ENCODE measurements around the gene SAMD5. TPM values are rescaled to one million over a fixed set of nuclear protein-coding genes. Genes with fewer than 3 reads are reported as not detected.

SAMD5 gene
- total RNA-seq, 1 donor from 2014 or later, result 2.1 TPM

GRCh38 chr6:147561726-147562125 lies 53.2 kb downstream of the SAMD5 start:
- no peak overlapping the region for H3K4me3 ChIP-seq (ENCODE audit: low read length in 3 of 3)
- no peaks in the 10 kb centered on the region for H3K4me1 ChIP-seq (ENCODE audit: control insufficient read depth in 3 of 3, insufficient read depth in 3 of 3, low read length in 3 of 3)
- no peak overlapping the region for H3K9ac ChIP-seq (ENCODE audit: low read depth in 1 of 3, low read length in 3 of 3)
- no peaks in the 10 kb centered on the region for H3K36me3 ChIP-seq (ENCODE audit: control insufficient read depth in 3 of 3, insufficient read depth in 3 of 3, low read length in 3 of 3)
- H3K27me3 ChIP-seq (ENCODE audit: control insufficient read depth in 3 of 3, insufficient read depth in 3 of 3, low read length in 3 of 3), result no peaks in the 10 kb centered on the region
- no peaks in the 10 kb centered on the region for H3K9me3 ChIP-seq (ENCODE audit: control insufficient read depth in 3 of 3, low read length in 3 of 3)
- no peak overlapping the region for H3K27ac ChIP-seq (ENCODE audit: low read depth, low read length)

GRCh38 chr6:147563472-147563871 lies 55.0 kb downstream of the SAMD5 start:
- no peaks in the 10 kb centered on the region for H3K9me3 ChIP-seq (ENCODE audit: control insufficient read depth in 3 of 3, low read length in 3 of 3)
- H3K27me3 ChIP-seq (ENCODE audit: control insufficient read depth in 3 of 3, insufficient read depth in 3 of 3, low read length in 3 of 3), result no peaks in the 10 kb centered on the region
- no peak overlapping the region for H3K4me3 ChIP-seq (ENCODE audit: low read length in 3 of 3)
- H3K9ac ChIP-seq (ENCODE audit: low read depth in 1 of 3, low read length in 3 of 3), result no peak overlapping the region
- H3K27ac ChIP-seq (ENCODE audit: low read depth, low read length), result no peak overlapping the region
- peaks cover 0 to 3% (median 0%) of the 10 kb centered on the region in 3 donors for H3K4me1 ChIP-seq (ENCODE audit: control insufficient read depth in 3 of 3, insufficient read depth in 3 of 3, low read length in 3 of 3)
- no peaks in the 10 kb centered on the region for H3K36me3 ChIP-seq (ENCODE audit: control insufficient read depth in 3 of 3, insufficient read depth in 3 of 3, low read length in 3 of 3)

- Histone ChIP-seq H3K27ac (ENCODE audit: low read depth, low read length) (no peak overlapping the region), H3K4me3 (ENCODE audit: low read length in 3 of 3) (no peak overlapping the region), H3K27me3 (ENCODE audit: control insufficient read depth in 3 of 3, insufficient read depth in 3 of 3, low read length in 3 of 3) (no peaks in the 10 kb centered on the region), H3K9ac (ENCODE audit: low read depth in 1 of 3, low read length in 3 of 3) (no peak overlapping the region), H3K4me1 (ENCODE audit: control insufficient read depth in 3 of 3, insufficient read depth in 3 of 3, low read length in 3 of 3) (peaks cover 0 to 3% (median 0%) of the 10 kb centered on the region in 3 donors), H3K9me3 (ENCODE audit: control insufficient read depth in 3 of 3, low read length in 3 of 3) (no peaks in the 10 kb centered on the region), H3K36me3 (ENCODE audit: control insufficient read depth in 3 of 3, insufficient read depth in 3 of 3, low read length in 3 of 3) (no peaks in the 10 kb centered on the region)
These were observed 56.1 kb downstream of the SAMD5 start for GRCh38 chr6:147564556-147564955.

GRCh38 chr6:147566244-147566898 lies 57.9 kb downstream of the SAMD5 start:
- Histone ChIP-seq H3K4me1 (ENCODE audit: control insufficient read depth in 3 of 3, insufficient read depth in 3 of 3, low read length in 3 of 3) (peaks cover 0 to 3% (median 0%) of the 10 kb centered on the region in 3 donors), H3K36me3 (ENCODE audit: control insufficient read depth in 3 of 3, insufficient read depth in 3 of 3, low read length in 3 of 3) (no peaks in the 10 kb centered on the region), H3K27ac (ENCODE audit: low read depth, low read length) (no peak overlapping the region), H3K9me3 (ENCODE audit: control insufficient read depth in 3 of 3, low read length in 3 of 3) (no peaks in the 10 kb centered on the region), H3K4me3 (ENCODE audit: low read length in 3 of 3) (no peak overlapping the region), H3K9ac (ENCODE audit: low read depth in 1 of 3, low read length in 3 of 3) (no peak overlapping the region), H3K27me3 (ENCODE audit: control insufficient read depth in 3 of 3, insufficient read depth in 3 of 3, low read length in 3 of 3) (no peaks in the 10 kb centered on the region)

- Histone ChIP-seq H3K4me3 (ENCODE audit: low read length in 3 of 3) (peak overlapping the region in 1 of 3 donors; percentile 44), H3K9ac (ENCODE audit: low read depth in 1 of 3, low read length in 3 of 3) (peak overlapping the region in 2 of 3 donors; percentile 30 to 34), H3K4me1 (ENCODE audit: control insufficient read depth in 3 of 3, insufficient read depth in 3 of 3, low read length in 3 of 3) (peaks cover 0 to 3% (median 0%) of the 10 kb centered on the region in 3 donors), H3K27ac (ENCODE audit: low read depth, low read length) (peak overlapping the region; percentile 16), H3K36me3 (ENCODE audit: control insufficient read depth in 3 of 3, insufficient read depth in 3 of 3, low read length in 3 of 3) (no peaks in the 10 kb centered on the region), H3K27me3 (ENCODE audit: control insufficient read depth in 3 of 3, insufficient read depth in 3 of 3, low read length in 3 of 3) (no peaks in the 10 kb centered on the region), H3K9me3 (ENCODE audit: control insufficient read depth in 3 of 3, low read length in 3 of 3) (no peaks in the 10 kb centered on the region)
These were observed 58.8 kb downstream of the SAMD5 start for GRCh38 chr6:147567141-147567805.

GRCh38 chr6:147569788-147570187 lies 61.3 kb downstream of the SAMD5 start:
- H3K9me3 ChIP-seq (ENCODE audit: control insufficient read depth in 3 of 3, low read length in 3 of 3), result no peaks in the 10 kb centered on the region
- no peaks in the 10 kb centered on the region for H3K36me3 ChIP-seq (ENCODE audit: control insufficient read depth in 3 of 3, insufficient read depth in 3 of 3, low read length in 3 of 3)
- H3K9ac ChIP-seq (ENCODE audit: low read depth in 1 of 3, low read length in 3 of 3), result no peak overlapping the region
- H3K4me3 ChIP-seq (ENCODE audit: low read length in 3 of 3), result no peak overlapping the region
- peaks cover 0 to 3% (median 0%) of the 10 kb centered on the region in 3 donors for H3K4me1 ChIP-seq (ENCODE audit: control insufficient read depth in 3 of 3, insufficient read depth in 3 of 3, low read length in 3 of 3)
- H3K27me3 ChIP-seq (ENCODE audit: control insufficient read depth in 3 of 3, insufficient read depth in 3 of 3, low read length in 3 of 3), result no peaks in the 10 kb centered on the region
- H3K27ac ChIP-seq (ENCODE audit: low read depth, low read length), result no peak overlapping the region

GRCh38 chr6:147570681-147571080 lies 62.2 kb downstream of the SAMD5 start:
- H3K9me3 ChIP-seq (ENCODE audit: control insufficient read depth in 3 of 3, low read length in 3 of 3), result no peaks in the 10 kb centered on the region
- H3K27ac ChIP-seq (ENCODE audit: low read depth, low read length), result no peak overlapping the region
- H3K36me3 ChIP-seq (ENCODE audit: control insufficient read depth in 3 of 3, insufficient read depth in 3 of 3, low read length in 3 of 3), result no peaks in the 10 kb centered on the region
- peaks cover 0 to 3% (median 0%) of the 10 kb centered on the region in 3 donors for H3K4me1 ChIP-seq (ENCODE audit: control insufficient read depth in 3 of 3, insufficient read depth in 3 of 3, low read length in 3 of 3)
- no peak overlapping the region for H3K9ac ChIP-seq (ENCODE audit: low read depth in 1 of 3, low read length in 3 of 3)
- no peak overlapping the region for H3K4me3 ChIP-seq (ENCODE audit: low read length in 3 of 3)
- no peaks in the 10 kb centered on the region for H3K27me3 ChIP-seq (ENCODE audit: control insufficient read depth in 3 of 3, insufficient read depth in 3 of 3, low read length in 3 of 3)

GRCh38 chr6:147577488-147577887 lies 69.0 kb downstream of the SAMD5 start:
- H3K27ac ChIP-seq (ENCODE audit: low read depth, low read length), result no peak overlapping the region
- no peaks in the 10 kb centered on the region for H3K9me3 ChIP-seq (ENCODE audit: control insufficient read depth in 3 of 3, low read length in 3 of 3)
- H3K36me3 ChIP-seq (ENCODE audit: control insufficient read depth in 3 of 3, insufficient read depth in 3 of 3, low read length in 3 of 3), result no peaks in the 10 kb centered on the region
- peaks cover 0 to 4% (median 2%) of the 10 kb centered on the region in 3 donors for H3K4me1 ChIP-seq (ENCODE audit: control insufficient read depth in 3 of 3, insufficient read depth in 3 of 3, low read length in 3 of 3)
- no peak overlapping the region for H3K9ac ChIP-seq (ENCODE audit: low read depth in 1 of 3, low read length in 3 of 3)
- H3K4me3 ChIP-seq (ENCODE audit: low read length in 3 of 3), result no peak overlapping the region
- no peaks in the 10 kb centered on the region for H3K27me3 ChIP-seq (ENCODE audit: control insufficient read depth in 3 of 3, insufficient read depth in 3 of 3, low read length in 3 of 3)

GRCh38 chr6:147578159-147578558 lies 69.7 kb downstream of the SAMD5 start:
- no peaks in the 10 kb centered on the region for H3K36me3 ChIP-seq (ENCODE audit: control insufficient read depth in 3 of 3, insufficient read depth in 3 of 3, low read length in 3 of 3)
- H3K4me1 ChIP-seq (ENCODE audit: control insufficient read depth in 3 of 3, insufficient read depth in 3 of 3, low read length in 3 of 3), result peaks cover 0 to 4% (median 2%) of the 10 kb centered on the region in 3 donors
- no peaks in the 10 kb centered on the region for H3K9me3 ChIP-seq (ENCODE audit: control insufficient read depth in 3 of 3, low read length in 3 of 3)
- no peaks in the 10 kb centered on the region for H3K27me3 ChIP-seq (ENCODE audit: control insufficient read depth in 3 of 3, insufficient read depth in 3 of 3, low read length in 3 of 3)
- no peak overlapping the region for H3K27ac ChIP-seq (ENCODE audit: low read depth, low read length)
- H3K4me3 ChIP-seq (ENCODE audit: low read length in 3 of 3), result no peak overlapping the region
- no peak overlapping the region for H3K9ac ChIP-seq (ENCODE audit: low read depth in 1 of 3, low read length in 3 of 3)

GRCh38 chr6:147578883-147579282 lies 70.4 kb downstream of the SAMD5 start:
- H3K9ac ChIP-seq (ENCODE audit: low read depth in 1 of 3, low read length in 3 of 3), result no peak overlapping the region
- no peaks in the 10 kb centered on the region for H3K9me3 ChIP-seq (ENCODE audit: control insufficient read depth in 3 of 3, low read length in 3 of 3)
- no peak overlapping the region for H3K27ac ChIP-seq (ENCODE audit: low read depth, low read length)
- no peaks in the 10 kb centered on the region for H3K36me3 ChIP-seq (ENCODE audit: control insufficient read depth in 3 of 3, insufficient read depth in 3 of 3, low read length in 3 of 3)
- H3K4me1 ChIP-seq (ENCODE audit: control insufficient read depth in 3 of 3, insufficient read depth in 3 of 3, low read length in 3 of 3), result peaks cover 0 to 4% (median 2%) of the 10 kb centered on the region in 3 donors
- H3K4me3 ChIP-seq (ENCODE audit: low read length in 3 of 3), result no peak overlapping the region
- H3K27me3 ChIP-seq (ENCODE audit: control insufficient read depth in 3 of 3, insufficient read depth in 3 of 3, low read length in 3 of 3), result no peaks in the 10 kb centered on the region

All from skeletal muscle tissue (tissue), 4 donors.